ENCODE measurements around the gene SLC35E3.

The SLC35E3 gene

GRCh38 chr12:68745904-68746571 is at the start of gene SLC35E3:
Gene SLC35E3, plus strand, starts transcription at chr12:68746176. Its CDS starts 202 bp downstream, at chr12:68746378.
- no peak for TF ChIP-seq CTCF (IDR thresholded peaks at IDR 0.05)

- TF ChIP-seq CTCF (IDR thresholded peaks at IDR 0.05): no peak
These were observed 46.5 kb upstream of the SLC35E3 start for GRCh38 chr12:68699486-68699885.

- TF ChIP-seq CTCF (IDR thresholded peaks at IDR 0.05): no peak
These were observed 18.2 kb upstream of the SLC35E3 start for GRCh38 chr12:68727776-68728175.

- no peak for TF ChIP-seq CTCF (IDR thresholded peaks at IDR 0.05)
These were observed 12.3 kb upstream of the SLC35E3 start for GRCh38 chr12:68733661-68734071.

- no peak for TF ChIP-seq CTCF (IDR thresholded peaks at IDR 0.05)
These were observed 6.1 kb upstream of the SLC35E3 start for GRCh38 chr12:68739891-68740290.

GRCh38 chr12:68743356-68743755 is 2.6 kb upstream of the SLC35E3 start:
- TF ChIP-seq CTCF (IDR thresholded peaks at IDR 0.05): no peak

GRCh38 chr12:68745376-68745903 is 536 bp upstream of the SLC35E3 start:
- no peak for TF ChIP-seq CTCF (IDR thresholded peaks at IDR 0.05)

Data from LNCAP (cell line).